Diencephalon (tissue), 1 donor: ENCODE measurements around the gene HLCS. TPM values are rescaled to one million over a fixed set of nuclear protein-coding genes. Genes with fewer than 3 reads are reported as not detected.

Experiments
- small RNA-seq: library from RNA; depleted of rRNA; stranded (forward); fragments of <200 nt; gene quantifications from one replicate; pipeline ENCODE3, GENCODE V24; 2014
- total RNA-seq: library from RNA; depleted of rRNA; stranded (reverse); fragments of >200 nt; gene quantifications from one replicate; pipeline ENCODE4 v1.2.3, GENCODE V29; 2014

The HLCS gene
- 34.6 TPM for total RNA-seq

GRCh38 chr21:36966066-36966820 lies at the start of gene HLCS:
TSS of gene HLCS (minus strand) at chr21:36966669. CDS start at chr21:36966638, 31 bp downstream.

DNA sequence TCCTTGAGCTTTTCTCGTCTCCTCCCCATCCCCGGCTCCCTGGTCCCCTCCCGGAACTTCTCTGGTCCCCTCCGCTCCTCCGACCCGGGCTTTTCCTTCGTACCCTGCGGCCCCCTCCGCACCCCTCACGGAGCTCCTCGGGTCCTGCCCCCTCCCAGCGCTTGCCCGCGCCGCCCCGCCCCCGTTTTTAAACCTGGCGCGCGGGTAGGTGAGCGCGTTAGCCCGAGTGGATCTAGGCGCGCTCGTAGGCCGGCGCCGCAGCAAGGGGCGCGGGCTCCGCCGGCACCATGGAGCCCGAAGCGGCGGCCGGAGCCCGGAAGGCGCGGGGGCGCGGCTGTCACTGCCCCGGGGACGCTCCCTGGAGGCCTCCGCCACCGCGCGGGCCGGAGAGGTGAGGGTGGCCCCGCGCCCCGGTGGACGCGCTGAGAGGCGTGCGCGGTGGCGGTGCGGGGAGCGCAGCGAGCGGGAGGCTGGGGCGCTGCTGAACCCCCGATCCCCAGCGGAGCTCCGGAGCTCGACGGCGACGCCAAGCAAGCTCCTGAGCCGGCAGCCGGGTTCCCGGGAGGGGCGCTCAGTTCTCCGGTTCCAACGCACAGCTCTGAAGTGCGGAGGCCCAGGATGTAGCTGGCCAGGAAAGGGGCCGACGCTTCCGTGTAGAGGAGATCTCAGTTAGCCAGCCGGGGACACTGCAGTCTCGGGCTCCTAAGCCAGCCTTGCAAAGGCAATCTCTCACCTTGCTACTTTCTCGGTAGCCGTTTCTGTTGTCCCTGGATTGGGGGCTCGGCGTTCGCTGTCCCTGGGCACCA lies 40.2 kb upstream of the HLCS start, which contains the start of gene RIPPLY3:
RIPPLY3 (plus strand) TSS at position 217 of the 806 bp plus-strand sequence; CDS start at position 288, 71 bp downstream.

Small RNA genes within 50 kb of the gene (small RNA-seq; reads per million reads assigned to genes)
- not detected for gene RF00019
- 0.54 reads per million, percentile 57 among the genes with 10 or more reads in this experiment for gene RNA5SP491

Other genes with a start within 250 kb of the HLCS start
- 0.23 TPM for gene RIPPLY3, start 40.0 kb upstream of the HLCS start, total RNA-seq
- 5.1 TPM for gene PIGP, start 106.4 kb upstream of the HLCS start, total RNA-seq
- 632 TPM for gene TTC3, start 106.6 kb upstream of the HLCS start, total RNA-seq